Neural cell (in vitro differentiated cells): Measurements from ENCODE around the gene UNC5CL. TPM values are rescaled to one million over a fixed set of nuclear protein-coding genes. Genes with fewer than 3 reads are reported as not detected.

ENCODE experiments used
- H2AFZ ChIP-seq: fragments of 200-600, 300-800 bp; sonication (generic), shearing (Covaris generic); 2 replicates; pipeline ENCODE4 v1.6.0; 2014; ENCODE audit warnings: low read depth, mild to moderate bottlenecking, antibody characterized with exemption, low read length, moderate library complexity
- H3F3A ChIP-seq: fragments of 200-600 bp; shearing (Covaris generic); 2 replicates; pipeline ENCODE4 v1.6.1; 2016; ENCODE audit warnings: mild to moderate bottlenecking, moderate library complexity, mixed read lengths, antibody characterized with exemption, low read length; ENCODE audit not compliant: insufficient read depth, poor library complexity, severe bottlenecking
- H3K27ac ChIP-seq: fragments of 200-600, 300-800 bp; sonication (generic), shearing (Covaris generic); 2 replicates; pipeline ENCODE4 v1.5.1; 2014; ENCODE audit warnings: mild to moderate bottlenecking, low read length, moderate library complexity
- H3K27me3 ChIP-seq: fragments of 300-800, 200-600 bp; sonication (generic), shearing (Covaris generic); 2 replicates; pipeline ENCODE4 v1.6.0; 2014; ENCODE audit warnings: mild to moderate bottlenecking, low read depth, low read length, moderate library complexity; ENCODE audit not compliant: insufficient read depth
- H3K36me3 ChIP-seq: fragments of 300-800, 200-600 bp; sonication (generic), shearing (Covaris generic); 2 replicates; pipeline ENCODE4 v1.5.1; 2014; ENCODE audit warnings: mild to moderate bottlenecking, antibody characterized with exemption, low read length, moderate library complexity; ENCODE audit not compliant: insufficient read depth
- H3K4me2 ChIP-seq: fragments of 300-800, 200-600 bp; sonication (generic), shearing (Covaris generic); 2 replicates; pipeline ENCODE4 v1.6.0; 2014; ENCODE audit warnings: mild to moderate bottlenecking, low read length
- H3K4me3 ChIP-seq: fragments of 300-800, 200-600 bp; sonication (generic), shearing (Covaris generic); 2 replicates; pipeline ENCODE4 v1.5.1; 2014; ENCODE audit warnings: mild to moderate bottlenecking, low read length, moderate library complexity
- H3K79me2 ChIP-seq: fragments of 200-600 bp; shearing (Covaris generic); replicated peaks from 2 replicates; pipeline ENCODE4 v1.6.0; 2014; ENCODE audit warnings: mild to moderate bottlenecking, low read length, moderate library complexity; ENCODE audit not compliant: insufficient read depth
- H3K9ac ChIP-seq: fragments of 300-800, 200-600 bp; sonication (generic), shearing (Covaris generic); 2 replicates; pipeline ENCODE4 v1.6.1; 2016; ENCODE audit warnings: mild to moderate bottlenecking, low read length, mixed read lengths
- H3K9me2 ChIP-seq: fragments of 200-600 bp; shearing (Covaris generic); 2 replicates; pipeline ENCODE4 v1.6.1; 2016; ENCODE audit warnings: mild to moderate bottlenecking, low read length, mixed read lengths; ENCODE audit not compliant: insufficient read depth
- H3K9me3 ChIP-seq: fragments of 200-600, 300-800 bp; sonication (generic), shearing (Covaris generic); 2 replicates; pipeline ENCODE4 v1.6.1; 2016; ENCODE audit warnings: mild to moderate bottlenecking, mixed run types, low read length, moderate library complexity, mixed read lengths
- H4K20me1 ChIP-seq: fragments of 200-600 bp; shearing (Covaris generic); 2 replicates; pipeline ENCODE4 v1.6.1; 2016; ENCODE audit warnings: mild to moderate bottlenecking, mixed run types; ENCODE audit not compliant: insufficient read depth
- EP300 ChIP-seq: fragments of 450-650 bp; conservative IDR thresholded peaks from 2 replicates; pipeline ENCODE4 v1.6.1; 2014; ENCODE audit warnings: antibody characterized with exemption, mild to moderate bottlenecking, moderate library complexity; ENCODE audit not compliant: poor library complexity, severe bottlenecking
- EZH2 ChIP-seq: fragments of 200-600, 300-800 bp; shearing (Covaris generic), sonication (generic); IDR thresholded peaks from 2 replicates; pipeline ENCODE4 v1.6.1; 2014; ENCODE audit warnings: antibody characterized with exemption, low read length, borderline replicate concordance, mild to moderate bottlenecking; ENCODE audit not compliant: insufficient read depth, poor library complexity, severe bottlenecking
- MXI1 ChIP-seq: fragments of 450-650 bp; conservative IDR thresholded peaks from 2 replicates; pipeline ENCODE4 v1.6.1; 2014; ENCODE audit warnings: antibody characterized with exemption, mild to moderate bottlenecking; ENCODE audit not compliant: poor library complexity, severe bottlenecking
- POLR2AphosphoS5 ChIP-seq: IDR thresholded peaks from 2 replicates; pipeline ENCODE4 v1.6.1; 2012
- RAD21 ChIP-seq: fragments of 450-650 bp; conservative IDR thresholded peaks from 2 replicates; pipeline ENCODE4 v1.6.1; 2014; ENCODE audit warnings: antibody characterized with exemption, mild to moderate bottlenecking, moderate library complexity
- SMC3 ChIP-seq: fragments of 450-650 bp; conservative IDR thresholded peaks from 2 replicates; pipeline ENCODE4 v1.6.1; 2014; ENCODE audit warnings: antibody characterized with exemption, mild to moderate bottlenecking, moderate library complexity; ENCODE audit not compliant: poor library complexity
- TAF1 ChIP-seq: IDR thresholded peaks from 2 replicates; pipeline ENCODE4 v1.6.1; 2012; ENCODE audit warnings: low read depth
- polyA plus RNA-seq: library from polyadenylated mRNA; depleted of rRNA; stranded (reverse); fragments of >200 nt; gene quantifications from 2 replicates; pipeline ENCODE4 v1.2.3, GENCODE V29; 2014
- TF ChIP-seq, protein P1 (sequence below): fragments of 450-650 bp; IDR thresholded peaks from 2 replicates; pipeline ENCODE4 v1.5.1; 2014; ENCODE audit warnings: antibody characterized with exemption, mild to moderate bottlenecking, moderate library complexity; ENCODE audit not compliant: poor library complexity, severe bottlenecking
- TF ChIP-seq, protein P2 (sequence below): IDR thresholded peaks from 2 replicates; pipeline ENCODE4 v1.6.1; 2012; ENCODE audit warnings: borderline replicate concordance

UNC5CL gene
- polyA plus RNA-seq, 1 donor from 2014 or later = 1.0 TPM

DNA sequence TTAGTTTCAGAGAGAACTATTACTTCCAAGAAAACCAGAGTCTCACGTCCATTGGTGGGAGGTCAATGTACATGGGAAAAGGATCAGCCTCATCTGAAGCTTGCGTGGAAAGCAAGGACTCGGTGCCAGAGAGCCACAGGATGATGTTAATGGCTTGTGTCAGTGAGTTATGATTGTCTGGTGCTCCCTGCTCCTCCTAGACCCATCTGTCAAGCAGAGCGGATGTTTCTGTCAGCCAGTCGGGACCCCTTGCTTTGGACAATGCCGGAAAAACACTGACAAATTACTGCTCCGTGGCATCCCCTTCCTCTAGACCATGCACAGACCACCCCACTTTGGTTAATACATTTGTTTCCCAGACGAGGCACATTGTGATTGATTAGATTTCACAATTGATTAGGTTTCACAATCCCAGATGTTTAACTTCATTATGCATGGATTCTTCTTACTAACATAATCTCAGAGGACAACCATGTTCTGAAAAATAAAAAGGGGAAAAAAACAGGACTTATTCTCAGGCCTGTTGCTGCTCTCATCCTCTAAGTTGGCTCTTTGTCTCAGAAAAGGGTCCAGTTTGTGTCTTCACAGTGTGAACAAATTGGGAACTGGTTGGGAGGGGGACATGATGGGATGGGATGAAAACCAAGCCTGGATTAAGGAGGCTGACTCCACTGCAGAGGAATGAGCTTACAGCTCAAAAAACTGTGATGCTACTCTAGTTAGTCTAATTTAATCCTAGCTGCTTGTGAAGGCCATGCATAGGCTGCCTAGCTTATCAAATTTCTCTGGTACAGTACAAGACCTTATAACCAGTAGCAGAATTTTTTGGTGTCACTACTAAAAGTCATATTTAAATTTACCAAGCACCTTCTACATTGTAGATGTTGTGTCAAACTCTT, 51.9 kb downstream of the UNC5CL start:
- Histone ChIP-seq H3K4me2 (no peak overlapping the region), H3K9me2 (no peaks in the 10 kb centered on the region), H2AFZ (no peak overlapping the region), H3K36me3 (no peaks in the 10 kb centered on the region), H3K79me2 (no peaks in the 10 kb centered on the region), H3K27ac (no peak overlapping the region), H3F3A (no peaks in the 10 kb centered on the region), H4K20me1 (no peaks in the 10 kb centered on the region), H3K9ac (no peak overlapping the region), H3K27me3 (no peaks in the 10 kb centered on the region), H3K4me3 (no peak overlapping the region), H3K9me3 (no peaks in the 10 kb centered on the region)
- TF ChIP-seq POLR2AphosphoS5 = no peak
- no peak for TF ChIP-seq EP300
- TF ChIP-seq, protein P1, sequence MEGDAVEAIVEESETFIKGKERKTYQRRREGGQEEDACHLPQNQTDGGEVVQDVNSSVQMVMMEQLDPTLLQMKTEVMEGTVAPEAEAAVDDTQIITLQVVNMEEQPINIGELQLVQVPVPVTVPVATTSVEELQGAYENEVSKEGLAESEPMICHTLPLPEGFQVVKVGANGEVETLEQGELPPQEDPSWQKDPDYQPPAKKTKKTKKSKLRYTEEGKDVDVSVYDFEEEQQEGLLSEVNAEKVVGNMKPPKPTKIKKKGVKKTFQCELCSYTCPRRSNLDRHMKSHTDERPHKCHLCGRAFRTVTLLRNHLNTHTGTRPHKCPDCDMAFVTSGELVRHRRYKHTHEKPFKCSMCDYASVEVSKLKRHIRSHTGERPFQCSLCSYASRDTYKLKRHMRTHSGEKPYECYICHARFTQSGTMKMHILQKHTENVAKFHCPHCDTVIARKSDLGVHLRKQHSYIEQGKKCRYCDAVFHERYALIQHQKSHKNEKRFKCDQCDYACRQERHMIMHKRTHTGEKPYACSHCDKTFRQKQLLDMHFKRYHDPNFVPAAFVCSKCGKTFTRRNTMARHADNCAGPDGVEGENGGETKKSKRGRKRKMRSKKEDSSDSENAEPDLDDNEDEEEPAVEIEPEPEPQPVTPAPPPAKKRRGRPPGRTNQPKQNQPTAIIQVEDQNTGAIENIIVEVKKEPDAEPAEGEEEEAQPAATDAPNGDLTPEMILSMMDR = no peak

DNA sequence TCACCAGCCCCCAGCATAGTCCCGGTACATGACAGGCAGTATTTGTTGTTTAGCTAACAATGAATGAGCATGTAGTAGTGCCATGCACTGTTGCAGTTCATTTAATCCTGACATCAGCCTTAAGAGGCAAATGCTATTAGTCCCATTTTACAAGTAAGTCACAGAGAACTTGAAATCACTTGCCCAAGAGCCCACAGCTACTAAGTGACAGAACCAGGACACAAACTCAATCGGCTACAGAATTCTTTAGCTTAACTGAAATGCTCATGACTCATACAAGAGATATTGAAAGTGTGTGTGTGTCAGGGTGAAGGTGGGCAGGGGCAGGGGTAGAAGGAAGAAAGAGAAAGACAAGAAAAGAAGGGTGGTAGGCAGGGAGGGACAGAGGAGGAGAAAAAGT, 52.7 kb downstream of the UNC5CL start:
- no peaks in the 10 kb centered on the region for H4K20me1 ChIP-seq

More for the DNA sequence above, 52.7 kb downstream of the UNC5CL start:
- TF ChIP-seq SMC3 (no peak), TAF1 (no peak), RAD21 (no peak), POLR2AphosphoS5 (no peak), EP300 (no peak), MXI1 (no peak), EZH2 (no peak)
- TF ChIP-seq, protein P1 = no peak
- TF ChIP-seq, protein P2, sequence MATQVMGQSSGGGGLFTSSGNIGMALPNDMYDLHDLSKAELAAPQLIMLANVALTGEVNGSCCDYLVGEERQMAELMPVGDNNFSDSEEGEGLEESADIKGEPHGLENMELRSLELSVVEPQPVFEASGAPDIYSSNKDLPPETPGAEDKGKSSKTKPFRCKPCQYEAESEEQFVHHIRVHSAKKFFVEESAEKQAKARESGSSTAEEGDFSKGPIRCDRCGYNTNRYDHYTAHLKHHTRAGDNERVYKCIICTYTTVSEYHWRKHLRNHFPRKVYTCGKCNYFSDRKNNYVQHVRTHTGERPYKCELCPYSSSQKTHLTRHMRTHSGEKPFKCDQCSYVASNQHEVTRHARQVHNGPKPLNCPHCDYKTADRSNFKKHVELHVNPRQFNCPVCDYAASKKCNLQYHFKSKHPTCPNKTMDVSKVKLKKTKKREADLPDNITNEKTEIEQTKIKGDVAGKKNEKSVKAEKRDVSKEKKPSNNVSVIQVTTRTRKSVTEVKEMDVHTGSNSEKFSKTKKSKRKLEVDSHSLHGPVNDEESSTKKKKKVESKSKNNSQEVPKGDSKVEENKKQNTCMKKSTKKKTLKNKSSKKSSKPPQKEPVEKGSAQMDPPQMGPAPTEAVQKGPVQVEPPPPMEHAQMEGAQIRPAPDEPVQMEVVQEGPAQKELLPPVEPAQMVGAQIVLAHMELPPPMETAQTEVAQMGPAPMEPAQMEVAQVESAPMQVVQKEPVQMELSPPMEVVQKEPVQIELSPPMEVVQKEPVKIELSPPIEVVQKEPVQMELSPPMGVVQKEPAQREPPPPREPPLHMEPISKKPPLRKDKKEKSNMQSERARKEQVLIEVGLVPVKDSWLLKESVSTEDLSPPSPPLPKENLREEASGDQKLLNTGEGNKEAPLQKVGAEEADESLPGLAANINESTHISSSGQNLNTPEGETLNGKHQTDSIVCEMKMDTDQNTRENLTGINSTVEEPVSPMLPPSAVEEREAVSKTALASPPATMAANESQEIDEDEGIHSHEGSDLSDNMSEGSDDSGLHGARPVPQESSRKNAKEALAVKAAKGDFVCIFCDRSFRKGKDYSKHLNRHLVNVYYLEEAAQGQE = no peak
- H3K4me2 ChIP-seq = no peak overlapping the region
- no peaks in the 10 kb centered on the region for H3F3A ChIP-seq
- H3K9me2 ChIP-seq = no peaks in the 10 kb centered on the region
- no peaks in the 10 kb centered on the region for H3K79me2 ChIP-seq
- no peak overlapping the region for H3K27ac ChIP-seq
- no peaks in the 10 kb centered on the region for H3K27me3 ChIP-seq
- no peak overlapping the region for H2AFZ ChIP-seq
- no peaks in the 10 kb centered on the region for H3K9me3 ChIP-seq
- H3K4me3 ChIP-seq = no peak overlapping the region
- H3K9ac ChIP-seq = no peak overlapping the region
- no peaks in the 10 kb centered on the region for H3K36me3 ChIP-seq
